ENCODE data around the gene SELENOW.

DNA sequence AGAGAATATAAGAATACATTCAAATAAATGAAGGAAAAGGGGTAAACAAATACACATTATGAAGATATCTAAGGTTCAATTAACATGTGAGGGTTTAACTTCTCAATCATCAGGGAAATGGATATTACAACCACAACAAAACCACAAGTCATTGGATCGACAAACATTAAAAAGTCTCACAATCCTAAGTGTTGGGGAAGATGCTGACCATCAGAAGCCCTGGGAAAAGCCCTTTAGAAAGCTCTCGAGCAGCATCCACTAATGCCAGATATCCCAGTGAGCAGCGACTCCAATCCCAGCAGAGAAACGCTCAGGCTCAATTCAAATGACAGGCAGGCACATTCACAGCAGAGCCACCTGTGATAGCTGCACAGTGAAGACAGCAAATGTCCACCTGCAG lies 22.8 kb downstream of the SELENOW start:
- TF ChIP-seq, protein P1, sequence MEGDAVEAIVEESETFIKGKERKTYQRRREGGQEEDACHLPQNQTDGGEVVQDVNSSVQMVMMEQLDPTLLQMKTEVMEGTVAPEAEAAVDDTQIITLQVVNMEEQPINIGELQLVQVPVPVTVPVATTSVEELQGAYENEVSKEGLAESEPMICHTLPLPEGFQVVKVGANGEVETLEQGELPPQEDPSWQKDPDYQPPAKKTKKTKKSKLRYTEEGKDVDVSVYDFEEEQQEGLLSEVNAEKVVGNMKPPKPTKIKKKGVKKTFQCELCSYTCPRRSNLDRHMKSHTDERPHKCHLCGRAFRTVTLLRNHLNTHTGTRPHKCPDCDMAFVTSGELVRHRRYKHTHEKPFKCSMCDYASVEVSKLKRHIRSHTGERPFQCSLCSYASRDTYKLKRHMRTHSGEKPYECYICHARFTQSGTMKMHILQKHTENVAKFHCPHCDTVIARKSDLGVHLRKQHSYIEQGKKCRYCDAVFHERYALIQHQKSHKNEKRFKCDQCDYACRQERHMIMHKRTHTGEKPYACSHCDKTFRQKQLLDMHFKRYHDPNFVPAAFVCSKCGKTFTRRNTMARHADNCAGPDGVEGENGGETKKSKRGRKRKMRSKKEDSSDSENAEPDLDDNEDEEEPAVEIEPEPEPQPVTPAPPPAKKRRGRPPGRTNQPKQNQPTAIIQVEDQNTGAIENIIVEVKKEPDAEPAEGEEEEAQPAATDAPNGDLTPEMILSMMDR (IDR thresholded peaks at IDR 0.05; ENCODE audit: insufficient read depth, low read length, poor library complexity, severe bottlenecking), result no peak
- TF ChIP-seq EZH2phosphoT487 (conservative IDR thresholded peaks at IDR 0.05; ENCODE audit: low read length), result no peak

Data from SU-DHL-6 (cell line).